GM21825 (cell line): Measurements from ENCODE around the gene OXSR1.

ENCODE experiments used
- ATAC-seq: cut with Tn5 transposase; IDR thresholded peaks from one replicate; pipeline ENCODE4 v1.9.1; 2021; ENCODE audit warnings: mild to moderate bottlenecking, moderate library complexity; ENCODE audit not compliant: unreplicated experiment

The OXSR1 gene

GRCh38 chr3:38297537-38297936 is 132.2 kb downstream of the OXSR1 start:
- no peak for ATAC-seq

- ATAC-seq = no peak
These were observed 132.8 kb downstream of the OXSR1 start for GRCh38 chr3:38297947-38298711.
